ENCODE data around the gene HS2ST1. TPM values are rescaled to one million over a fixed set of nuclear protein-coding genes. Genes with fewer than 3 reads are reported as not detected.
A peak's percentile ranks its signal among the peaks of the same experiment; 100 is the strongest.

HS2ST1 gene
- total RNA-seq, 1 donor from 2014 or later = 12.6 TPM

- no peaks in the 10 kb centered on the region for H3K9me3 ChIP-seq (replicated peaks)
- peaks cover 14% of the 10 kb centered on the region for H3K4me1 ChIP-seq
- H3K4me3 ChIP-seq = no peak overlapping the region
- DNase-seq = peak; percentile 30
- H3K27ac ChIP-seq (replicated peaks) = no peak overlapping the region
- no peaks in the 10 kb centered on the region for H3K27me3 ChIP-seq (ENCODE audit: low read depth)
- intact Hi-C loops (cut with micrococcal nuclease) = no loop called here
- TF ChIP-seq, protein P1, sequence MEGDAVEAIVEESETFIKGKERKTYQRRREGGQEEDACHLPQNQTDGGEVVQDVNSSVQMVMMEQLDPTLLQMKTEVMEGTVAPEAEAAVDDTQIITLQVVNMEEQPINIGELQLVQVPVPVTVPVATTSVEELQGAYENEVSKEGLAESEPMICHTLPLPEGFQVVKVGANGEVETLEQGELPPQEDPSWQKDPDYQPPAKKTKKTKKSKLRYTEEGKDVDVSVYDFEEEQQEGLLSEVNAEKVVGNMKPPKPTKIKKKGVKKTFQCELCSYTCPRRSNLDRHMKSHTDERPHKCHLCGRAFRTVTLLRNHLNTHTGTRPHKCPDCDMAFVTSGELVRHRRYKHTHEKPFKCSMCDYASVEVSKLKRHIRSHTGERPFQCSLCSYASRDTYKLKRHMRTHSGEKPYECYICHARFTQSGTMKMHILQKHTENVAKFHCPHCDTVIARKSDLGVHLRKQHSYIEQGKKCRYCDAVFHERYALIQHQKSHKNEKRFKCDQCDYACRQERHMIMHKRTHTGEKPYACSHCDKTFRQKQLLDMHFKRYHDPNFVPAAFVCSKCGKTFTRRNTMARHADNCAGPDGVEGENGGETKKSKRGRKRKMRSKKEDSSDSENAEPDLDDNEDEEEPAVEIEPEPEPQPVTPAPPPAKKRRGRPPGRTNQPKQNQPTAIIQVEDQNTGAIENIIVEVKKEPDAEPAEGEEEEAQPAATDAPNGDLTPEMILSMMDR (IDR thresholded peaks at IDR 0.05; ENCODE audit: borderline replicate concordance) = no peak
- H3K36me3 ChIP-seq = no peaks in the 10 kb centered on the region
Measured at GRCh38 chr1:87113313-87113712, 198.9 kb downstream of the HS2ST1 start.

DNA sequence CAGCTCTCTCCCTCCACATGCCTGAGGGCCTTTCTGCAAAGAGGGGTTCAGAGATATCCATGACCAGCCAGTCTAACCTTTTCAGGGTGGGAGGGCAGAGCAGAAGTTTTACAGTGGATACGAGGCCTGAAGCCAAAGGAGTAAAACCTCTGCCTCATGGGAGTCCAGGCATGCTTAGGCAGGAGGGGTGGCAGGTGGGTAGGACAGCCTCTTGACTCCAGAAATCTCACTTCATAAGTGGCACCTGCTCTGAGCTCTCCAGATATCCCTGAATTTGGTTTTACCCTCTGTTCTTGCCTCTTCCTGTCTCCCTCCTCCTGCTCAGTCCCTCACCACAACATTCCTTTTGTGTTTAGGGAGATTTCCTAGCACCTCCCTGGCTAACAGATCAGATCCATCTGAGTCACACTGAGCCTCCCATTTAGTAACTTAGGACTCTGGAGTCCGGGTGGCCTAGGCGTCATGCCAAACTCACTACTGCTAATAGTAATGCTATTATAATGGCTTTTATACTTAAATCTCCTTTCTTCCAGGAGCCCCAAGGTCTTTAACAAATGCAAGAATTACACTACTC lies 201.0 kb downstream of the HS2ST1 start:
- no peak for DNase-seq
- no peak overlapping the region for H3K4me3 ChIP-seq
- TF ChIP-seq, protein P1 (IDR thresholded peaks at IDR 0.05; ENCODE audit: borderline replicate concordance) = no peak
- H3K27ac ChIP-seq (replicated peaks) = no peak overlapping the region
- no peaks in the 10 kb centered on the region for H3K9me3 ChIP-seq (replicated peaks)
- no peaks in the 10 kb centered on the region for H3K27me3 ChIP-seq (ENCODE audit: low read depth)
- H3K4me1 ChIP-seq = peaks cover 10% of the 10 kb centered on the region
- no peaks in the 10 kb centered on the region for H3K36me3 ChIP-seq
- intact Hi-C loops (cut with micrococcal nuclease) = no loop called here

- TF ChIP-seq, protein P1 (IDR thresholded peaks at IDR 0.05; ENCODE audit: borderline replicate concordance) = no peak
- Histone ChIP-seq H3K27me3 (ENCODE audit: low read depth) (no peaks in the 10 kb centered on the region), H3K4me1 (peaks cover 10% of the 10 kb centered on the region), H3K36me3 (no peaks in the 10 kb centered on the region), H3K27ac (replicated peaks) (no peak overlapping the region), H3K9me3 (replicated peaks) (no peaks in the 10 kb centered on the region), H3K4me3 (no peak overlapping the region)
- intact Hi-C loops (cut with micrococcal nuclease) = no loop called here
- DNase-seq = no peak
Measured at GRCh38 chr1:87115891-87116290, 201.5 kb downstream of the HS2ST1 start.

DNA sequence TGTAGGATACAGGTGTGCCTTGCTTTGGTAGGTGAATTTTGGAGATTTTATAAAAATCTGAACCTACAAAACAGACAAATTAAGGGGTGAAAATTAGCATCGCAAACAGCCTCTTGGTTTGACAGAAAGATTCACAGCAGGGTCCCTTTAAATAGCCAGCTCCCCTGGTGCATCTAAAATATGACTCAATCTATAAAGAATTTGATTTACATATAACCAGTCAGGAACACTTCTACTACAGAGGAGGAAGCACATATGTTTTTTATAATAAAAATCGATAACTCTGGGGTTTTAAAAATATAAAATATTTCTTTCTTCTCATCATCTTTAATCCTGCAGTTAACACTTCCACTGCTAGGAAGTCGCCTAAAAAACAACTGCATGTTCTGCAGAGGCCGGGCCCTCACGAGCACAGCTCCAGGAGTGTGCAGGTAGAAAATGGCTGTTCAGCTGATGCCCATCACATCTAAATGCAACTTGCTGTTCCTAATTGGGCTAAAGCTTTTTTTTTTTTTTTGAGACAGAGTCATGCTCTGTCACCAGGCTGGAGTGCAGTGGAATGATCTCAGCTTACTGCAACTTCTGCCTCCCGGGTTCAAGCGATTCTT lies 203.4 kb downstream of the HS2ST1 start:
- Histone ChIP-seq H3K36me3 (no peaks in the 10 kb centered on the region), H3K27ac (replicated peaks) (no peak overlapping the region), H3K27me3 (ENCODE audit: low read depth) (no peaks in the 10 kb centered on the region), H3K9me3 (replicated peaks) (no peaks in the 10 kb centered on the region), H3K4me1 (no peaks in the 10 kb centered on the region), H3K4me3 (no peak overlapping the region)
- TF ChIP-seq, protein P1 (IDR thresholded peaks at IDR 0.05; ENCODE audit: borderline replicate concordance) = no peak
- intact Hi-C loops (cut with micrococcal nuclease) = no loop called here
- DNase-seq = no peak

- H3K36me3 ChIP-seq = no peaks in the 10 kb centered on the region
- H3K4me3 ChIP-seq = no peak overlapping the region
- DNase-seq = no peak
- no peaks in the 10 kb centered on the region for H3K4me1 ChIP-seq
- TF ChIP-seq, protein P1 (IDR thresholded peaks at IDR 0.05; ENCODE audit: borderline replicate concordance) = no peak
- no peaks in the 10 kb centered on the region for H3K27me3 ChIP-seq (ENCODE audit: low read depth)
- no peaks in the 10 kb centered on the region for H3K9me3 ChIP-seq (replicated peaks)
- intact Hi-C loops (cut with micrococcal nuclease) = no loop called here
- H3K27ac ChIP-seq (replicated peaks) = no peak overlapping the region
Measured at GRCh38 chr1:87119541-87120140, 205.2 kb downstream of the HS2ST1 start.
